GM19025 (cell line): Measurements from ENCODE around the gene CARMIL3.

Source experiments
- ATAC-seq: cut with Tn5 transposase; IDR thresholded peaks from one replicate; pipeline ENCODE4 v1.9.1; 2021; ENCODE audit warnings: mild to moderate bottlenecking, low read depth, moderate library complexity; ENCODE audit not compliant: unreplicated experiment

Gene CARMIL3

GRCh38 chr14:24110060-24110459 is 58.3 kb downstream of the CARMIL3 start:
- ATAC-seq: no peak

GRCh38 chr14:24110523-24110922 is 58.7 kb downstream of the CARMIL3 start:
- no peak for ATAC-seq

- no peak for ATAC-seq
These were observed 61.6 kb downstream of the CARMIL3 start for GRCh38 chr14:24113379-24113800.

GRCh38 chr14:24113801-24114531 is 62.2 kb downstream of the CARMIL3 start:
- ATAC-seq: peak; percentile 24

GRCh38 chr14:24114532-24115421 is 63.0 kb downstream of the CARMIL3 start, which contains the start of the genes DCAF11 and NRL:
Gene DCAF11, plus strand, starts transcription at chr14:24114777. Its CDS starts 818 bp downstream, at chr14:24115595.
Gene NRL, minus strand, starts transcription at chr14:24114949. Its CDS starts 32,101 bp downstream, at chr14:24082848.
- ATAC-seq: peak; percentile 77

- no peak for ATAC-seq
These were observed 63.8 kb downstream of the CARMIL3 start for GRCh38 chr14:24115422-24116127.

GRCh38 chr14:24116128-24116814 is 64.5 kb downstream of the CARMIL3 start:
- no peak for ATAC-seq

- no peak for ATAC-seq
These were observed 65.4 kb downstream of the CARMIL3 start for GRCh38 chr14:24117179-24117578.
